GM12878 (cell line): Measurements from ENCODE around the gene AOAH. TPM values are rescaled to one million over a fixed set of nuclear protein-coding genes. Genes with fewer than 3 reads are reported as not detected.

ENCODE experiments used
- ATAC-seq: fragments of 200-7000 bp; cut with Tn5 transposase; 3 replicates; pipeline ENCODE4 v1.9.1; 2020; ENCODE audit warnings: mild to moderate bottlenecking, moderate library complexity
- BruUV-seq: library from RNA; stranded (reverse); fragments of 400-500 nt; replicated peaks from 2 replicates; lab custom pipeline; 2021; lab: Mats Ljungman, UMichigan
- CTCF ChIA-PET: fragments of 300-600 bp; sonication (Branson Sonifier 250); formaldehyde crosslinking; extraction: SDS; loops from one replicate; lab custom pipeline; 2021; ENCODE audit warnings: inconsistent platforms; lab: Yijun Ruan, JAX
- POLR2A ChIA-PET: fragments of 350-600 bp; formaldehyde crosslinking; extraction: SDS; loops from one replicate; lab custom pipeline; 2021; ENCODE audit warnings: inconsistent platforms; lab: Charles Lee
- RAD21 ChIA-PET: fragments of 300-600 bp; sonication (Branson Sonifier 250); formaldehyde crosslinking; loops from one replicate; lab custom pipeline; 2023; ENCODE audit warnings: antibody characterized with exemption; ENCODE audit not compliant: unreplicated experiment; lab: Charles Lee
- SMC1A ChIA-PET: fragments of 300-600 bp; sonication (Branson Sonifier 250); formaldehyde crosslinking; loops from one replicate; lab custom pipeline; 2023; ENCODE audit not compliant: unreplicated experiment, uncharacterized antibody; lab: Charles Lee
- DNase-seq: peaks from one replicate; pipeline ENCODE4 v3.0.0-alpha.2; 2011; ENCODE audit warnings: low read depth, low spot score
- FAIRE-seq: peaks from 3 replicates; lab custom pipeline; 2011; peaks lifted over from hg19 to GRCh38; lab: Jason Lieb, UNC
- H2AFZ ChIP-seq: 2 replicates; pipeline ENCODE4 v1.6.0; 2011; ENCODE audit warnings: low read depth, low read length, control low read depth; ENCODE audit not compliant: control insufficient read depth
- H3K27ac ChIP-seq: 2 replicates; pipeline ENCODE4 v1.5.1; 2011; ENCODE audit warnings: control low read depth; ENCODE audit not compliant: control insufficient read depth, insufficient read depth
- H3K27me3 ChIP-seq, 2 experiments: replicated peaks in 1 of 2; 2 replicates each; pipeline versions ENCODE4 v1.6.0 to v1.6.1; 2011; ENCODE audit warnings: low read length in 1 of 2; ENCODE audit not compliant: control insufficient read depth in 2 of 2, insufficient read depth in 2 of 2
- H3K36me3 ChIP-seq, 2 experiments: 2 replicates each; pipeline ENCODE4 v1.5.1; 2011; ENCODE audit warnings: low read length in 1 of 2; ENCODE audit not compliant: control insufficient read depth in 2 of 2, insufficient read depth in 2 of 2
- H3K4me1 ChIP-seq: 2 replicates; pipeline ENCODE4 v1.6.1; 2011; ENCODE audit warnings: mild to moderate bottlenecking, low read length, moderate library complexity, mixed read lengths; ENCODE audit not compliant: control insufficient read depth, insufficient read depth
- H3K4me2 ChIP-seq: 2 replicates; pipeline ENCODE4 v1.6.0; 2011; ENCODE audit warnings: control low read depth; ENCODE audit not compliant: control insufficient read depth, insufficient read depth
- H3K4me3 ChIP-seq: fragments of 200-600 bp; sonication (generic); 2 replicates; pipeline ENCODE4 v1.5.1; 2016
- H3K79me2 ChIP-seq: 2 replicates; pipeline ENCODE4 v1.6.0; 2011; ENCODE audit warnings: low read length; ENCODE audit not compliant: control insufficient read depth, insufficient read depth
- H3K9ac ChIP-seq: 2 replicates; pipeline ENCODE4 v1.8.0; 2011; ENCODE audit warnings: low read length, control low read depth, mixed read lengths; ENCODE audit not compliant: control insufficient read depth, insufficient read depth
- H3K9me3 ChIP-seq: replicated peaks from 3 replicates; pipeline ENCODE4 v1.5.1; 2011; ENCODE audit warnings: mild to moderate bottlenecking, low read length; ENCODE audit not compliant: control insufficient read depth, insufficient read depth
- H4K20me1 ChIP-seq: 2 replicates; pipeline ENCODE4 v1.6.0; 2011; ENCODE audit not compliant: control insufficient read depth, insufficient read depth
- BRCA1 ChIP-seq: IDR thresholded peaks from 2 replicates; pipeline ENCODE4 v1.6.1; 2011; ENCODE audit warnings: low read depth, low read length, improper control_type of control experiment
- EZH2 ChIP-seq: IDR thresholded peaks from 2 replicates; pipeline ENCODE4 v1.6.1; 2012; ENCODE audit warnings: low read depth, mild to moderate bottlenecking, control low read depth, inconsistent platforms, low read length, borderline replicate concordance; ENCODE audit not compliant: control insufficient read depth
- GABPA ChIP-seq: IDR thresholded peaks from 2 replicates; pipeline ENCODE4 v1.6.1; 2014; ENCODE audit warnings: antibody characterized with exemption, low read depth, mild to moderate bottlenecking, inconsistent platforms
- HCFC1 ChIP-seq: fragments of 150-350 bp; IDR thresholded peaks from 2 replicates; pipeline ENCODE4 v1.6.1; 2014; ENCODE audit warnings: low read length
- HDAC6 ChIP-seq: fragments of 200-600 bp; sonication (generic); IDR thresholded peaks from one replicate; pipeline ENCODE4 v1.8.0; 2017; ENCODE audit warnings: antibody characterized with exemption; ENCODE audit not compliant: unreplicated experiment
- HDGF ChIP-seq: fragments of 450-650 bp; IDR thresholded peaks from 2 replicates; pipeline ENCODE4 v1.6.1; 2016; ENCODE audit warnings: antibody characterized with exemption
- IKZF2 ChIP-seq, 2 experiments: fragments of 450-650 bp; IDR thresholded peaks; 2 replicates each; pipeline ENCODE4 v1.6.1; 2017; ENCODE audit warnings: mild to moderate bottlenecking in 2 of 2, moderate library complexity in 2 of 2
- MTA3 ChIP-seq: IDR thresholded peaks from 2 replicates; pipeline ENCODE4 v1.6.1; 2012; ENCODE audit warnings: low read length, inconsistent platforms, borderline replicate concordance
- MXI1 ChIP-seq: fragments of 150-350 bp; IDR thresholded peaks from 2 replicates; pipeline ENCODE4 v1.6.1; 2011; ENCODE audit warnings: low read depth, mild to moderate bottlenecking, inconsistent platforms, low read length, improper control_type of control experiment
- NBN ChIP-seq: fragments of 450-650 bp; IDR thresholded peaks from 2 replicates; pipeline ENCODE4 v1.6.1; 2016
- NR2C1 ChIP-seq: fragments of 450-650 bp; IDR thresholded peaks from 2 replicates; pipeline ENCODE4 v1.6.1; 2017; ENCODE audit warnings: antibody characterized with exemption, mild to moderate bottlenecking, moderate library complexity
- SREBF2 ChIP-seq: IDR thresholded peaks from 2 replicates; pipeline ENCODE4 v1.6.1; 2012; ENCODE audit warnings: mild to moderate bottlenecking, low read length
- TBL1XR1 ChIP-seq: IDR thresholded peaks from 2 replicates; pipeline ENCODE4 v1.6.1; 2012; ENCODE audit warnings: low read depth, low read length, improper control_type of control experiment
- ZBTB4 ChIP-seq: fragments of 450-650 bp; formaldehyde crosslinking; IDR thresholded peaks from 2 replicates; pipeline ENCODE4 v1.4.0; 2022; ENCODE audit warnings: mild to moderate bottlenecking, moderate library complexity
- WGBS: methylation state at CpG from one replicate; pipeline ENCODE4 v1.1.6; 2016; ENCODE audit warnings: low lambda C conversion rate; ENCODE audit not compliant: insufficient replicate concordance, insufficient coverage; ENCODE audit errors: missing lambda C conversion rate; 5-methylcytosine and 5-hydroxymethylcytosine counted together
- in situ Hi-C: fragments of 300-500 bp; cut with MboI; formaldehyde crosslinking; loops from 9 replicates; pipeline ENCODE4 v1.14.3; 2018; ENCODE audit warnings: mixed read lengths
- intact Hi-C: fragments of 100-400 bp; cut with micrococcal nuclease; formaldehyde crosslinking; loops from one replicate; pipeline ENCODE4 v1.14.2; 2022; ENCODE audit not compliant: unreplicated experiment
- polyA plus RNA-seq, 11 experiments: library from polyadenylated mRNA; depleted of rRNA in 4 of 11; unstranded in 6 of 11; stranded (reverse) in 5 of 11; fragments of >200 nt; fragmentation: Nextera tagmentation in 4 of 11; fragmentation: Illumina TruSeq in 1 of 11; extraction: Ambion mirVana in 4 of 11; extraction: Trizol in 1 of 11; gene quantifications; 1 replicate in 1 of 11; 2 replicates in 10 of 11; pipeline versions ENCODE4 v1.2.1 to v1.2.3, GENCODE V29; 2011 to 2016; ENCODE audit warnings: inconsistent platforms in 2 of 11, missing spikeins in 2 of 11, low read depth in 1 of 11
- total RNA-seq, 4 experiments: library from RNA; depleted of rRNA in 3 of 4; stranded (reverse); fragments of >200 nt in 3 of 4; fragmentation: Illumina TruSeq in 1 of 4; extraction: Trizol in 1 of 4; gene quantifications; 2 replicates each; pipeline versions ENCODE4 v1.2.1 to v1.2.3, GENCODE V29; 2013 to 2021
- TF ChIP-seq, protein P1 (sequence below): IDR thresholded peaks from 2 replicates; pipeline ENCODE4 v1.6.1; 2011; ENCODE audit warnings: borderline replicate concordance, low read depth, mild to moderate bottlenecking, moderate library complexity, low read length; ENCODE audit not compliant: insufficient read depth, poor library complexity, severe bottlenecking
- TF ChIP-seq, protein P2 (sequence below): fragments of 450-650 bp; formaldehyde crosslinking; IDR thresholded peaks from 2 replicates; pipeline ENCODE4 v1.5.0; 2022; ENCODE audit warnings: mild to moderate bottlenecking, missing genetic modification characterization
- TF ChIP-seq, protein P3 (sequence below): IDR thresholded peaks from 2 replicates; pipeline ENCODE4 v1.6.1; 2012; ENCODE audit warnings: low read depth, low read length, improper control_type of control experiment

The AOAH gene
- total and polyA plus RNA-seq, 10 of the 15 experiments (the other 5 are each of a cell fraction or from before 2014, with no cell fraction given): 0.32 to 2.8 (median 1.4) TPM

GRCh38 chr7:36530456-36530855, 193.8 kb downstream of the AOAH start:
- 29% methylated on average over 2 of the region's 2 CpGs for WGBS
- in situ Hi-C loops (no loop called here), intact Hi-C loops (no loop called here)
- ChIA-PET POLR2A (no interaction called here), CTCF (no interaction called here), RAD21 (interaction anchor here (1.2 kb wide), 1 partner anchor 89 kb away, joined by 6 read pairs; no protein-coding TSS in a partner anchor), SMC1A (interaction anchor here (1.0 kb wide), 1 partner anchor 56 kb away, joined by 3 read pairs; no protein-coding TSS in a partner anchor)
- Histone ChIP-seq H3K4me3 (no peak overlapping the region), H3K4me1 (peaks cover 5% of the 10 kb centered on the region; the same call in 1 of the 2 replicates), H3K36me3 (no peaks in the 10 kb centered on the region), H2AFZ (no peak overlapping the region), H3K4me2 (no peak overlapping the region), H4K20me1 (no peaks in the 10 kb centered on the region), H3K27ac (no peak overlapping the region), H3K9ac (no peak overlapping the region), H3K9me3 (no peaks in the 10 kb centered on the region), H3K79me2 (no peaks in the 10 kb centered on the region), H3K27me3 (no peaks in the 10 kb centered on the region; a peak in 1 of 4 replicates)
- no peak for FAIRE-seq
- no peak for DNase-seq
- no peak for ATAC-seq
- no TSS peak for BruUV-seq
- TF ChIP-seq EZH2: no peak
- no peak for TF ChIP-seq BRCA1
- TF ChIP-seq, protein P1, sequence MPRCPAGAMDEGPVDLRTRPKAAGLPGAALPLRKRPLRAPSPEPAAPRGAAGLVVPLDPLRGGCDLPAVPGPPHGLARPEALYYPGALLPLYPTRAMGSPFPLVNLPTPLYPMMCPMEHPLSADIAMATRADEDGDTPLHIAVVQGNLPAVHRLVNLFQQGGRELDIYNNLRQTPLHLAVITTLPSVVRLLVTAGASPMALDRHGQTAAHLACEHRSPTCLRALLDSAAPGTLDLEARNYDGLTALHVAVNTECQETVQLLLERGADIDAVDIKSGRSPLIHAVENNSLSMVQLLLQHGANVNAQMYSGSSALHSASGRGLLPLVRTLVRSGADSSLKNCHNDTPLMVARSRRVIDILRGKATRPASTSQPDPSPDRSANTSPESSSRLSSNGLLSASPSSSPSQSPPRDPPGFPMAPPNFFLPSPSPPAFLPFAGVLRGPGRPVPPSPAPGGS: no peak
- no peak for TF ChIP-seq SREBF2
- TF ChIP-seq MTA3: no peak
- TF ChIP-seq, protein P2, sequence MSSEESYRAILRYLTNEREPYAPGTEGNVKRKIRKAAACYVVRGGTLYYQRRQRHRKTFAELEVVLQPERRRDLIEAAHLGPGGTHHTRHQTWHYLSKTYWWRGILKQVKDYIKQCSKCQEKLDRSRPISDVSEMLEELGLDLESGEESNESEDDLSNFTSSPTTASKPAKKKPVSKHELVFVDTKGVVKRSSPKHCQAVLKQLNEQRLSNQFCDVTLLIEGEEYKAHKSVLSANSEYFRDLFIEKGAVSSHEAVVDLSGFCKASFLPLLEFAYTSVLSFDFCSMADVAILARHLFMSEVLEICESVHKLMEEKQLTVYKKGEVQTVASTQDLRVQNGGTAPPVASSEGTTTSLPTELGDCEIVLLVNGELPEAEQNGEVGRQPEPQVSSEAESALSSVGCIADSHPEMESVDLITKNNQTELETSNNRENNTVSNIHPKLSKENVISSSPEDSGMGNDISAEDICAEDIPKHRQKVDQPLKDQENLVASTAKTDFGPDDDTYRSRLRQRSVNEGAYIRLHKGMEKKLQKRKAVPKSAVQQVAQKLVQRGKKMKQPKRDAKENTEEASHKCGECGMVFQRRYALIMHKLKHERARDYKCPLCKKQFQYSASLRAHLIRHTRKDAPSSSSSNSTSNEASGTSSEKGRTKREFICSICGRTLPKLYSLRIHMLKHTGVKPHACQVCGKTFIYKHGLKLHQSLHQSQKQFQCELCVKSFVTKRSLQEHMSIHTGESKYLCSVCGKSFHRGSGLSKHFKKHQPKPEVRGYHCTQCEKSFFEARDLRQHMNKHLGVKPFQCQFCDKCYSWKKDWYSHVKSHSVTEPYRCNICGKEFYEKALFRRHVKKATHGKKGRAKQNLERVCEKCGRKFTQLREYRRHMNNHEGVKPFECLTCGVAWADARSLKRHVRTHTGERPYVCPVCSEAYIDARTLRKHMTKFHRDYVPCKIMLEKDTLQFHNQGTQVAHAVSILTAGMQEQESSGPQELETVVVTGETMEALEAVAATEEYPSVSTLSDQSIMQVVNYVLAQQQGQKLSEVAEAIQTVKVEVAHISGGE (CRISPR knock-in tag): no peak
- TF ChIP-seq HDGF: no peak
- TF ChIP-seq HDAC6: no peak
- TF ChIP-seq, protein P3, sequence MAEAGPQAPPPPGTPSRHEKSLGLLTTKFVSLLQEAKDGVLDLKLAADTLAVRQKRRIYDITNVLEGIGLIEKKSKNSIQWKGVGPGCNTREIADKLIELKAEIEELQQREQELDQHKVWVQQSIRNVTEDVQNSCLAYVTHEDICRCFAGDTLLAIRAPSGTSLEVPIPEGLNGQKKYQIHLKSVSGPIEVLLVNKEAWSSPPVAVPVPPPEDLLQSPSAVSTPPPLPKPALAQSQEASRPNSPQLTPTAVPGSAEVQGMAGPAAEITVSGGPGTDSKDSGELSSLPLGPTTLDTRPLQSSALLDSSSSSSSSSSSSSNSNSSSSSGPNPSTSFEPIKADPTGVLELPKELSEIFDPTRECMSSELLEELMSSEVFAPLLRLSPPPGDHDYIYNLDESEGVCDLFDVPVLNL: no peak
- TF ChIP-seq HCFC1: no peak
- no peak for TF ChIP-seq TBL1XR1
- TF ChIP-seq NR2C1: no peak
- TF ChIP-seq ZBTB4 (CRISPR knock-in tag): no peak
- TF ChIP-seq MXI1: no peak
- TF ChIP-seq NBN: no peak
- TF ChIP-seq GABPA: no peak
- no peak for TF ChIP-seq IKZF2 (IDR thresholded peaks at IDR 0.05)
